Nephron (organoid): ENCODE results near the gene PSORS1C1.

ENCODE experiments used
- H3K27ac Mint-ChIP-seq, 3 experiments: 2 replicates each; pipeline ENCODE4 v1.8.0; 2020; ENCODE audit warnings: mixed read lengths in 3 of 3, mild to moderate bottlenecking in 2 of 3, moderate library complexity in 1 of 3
- H3K27me3 Mint-ChIP-seq: 2 replicates; pipeline ENCODE4 v1.8.0; 2021; ENCODE audit warnings: low read depth, mild to moderate bottlenecking, moderate library complexity, mixed read lengths
- H3K36me3 Mint-ChIP-seq: 2 replicates; pipeline ENCODE4 v1.8.0; 2020; ENCODE audit warnings: low read depth, mixed read lengths
- H3K4me1 Mint-ChIP-seq: 2 replicates; pipeline ENCODE4 v1.8.0; 2020; ENCODE audit warnings: mixed read lengths
- H3K4me3 Mint-ChIP-seq, 3 experiments: 2 replicates each; pipeline ENCODE4 v1.8.0; 2020; ENCODE audit warnings: mild to moderate bottlenecking in 3 of 3, mixed read lengths in 3 of 3, moderate library complexity in 2 of 3
- H3K9me3 Mint-ChIP-seq: 2 replicates; pipeline ENCODE4 v1.8.0; 2020; ENCODE audit warnings: mixed read lengths
- CTCF ChIP-seq, 3 experiments: fragments of 200-600 bp; sonication (generic); IDR thresholded peaks; one replicate each; pipeline ENCODE4 v1.5.0; 2021; ENCODE audit warnings: antibody characterized with exemption in 3 of 3; ENCODE audit not compliant: unreplicated experiment in 3 of 3

The PSORS1C1 gene

GRCh38 chr6:31092238-31092637 lies 22.4 kb upstream of the PSORS1C1 start:
- no peak for TF ChIP-seq CTCF (IDR thresholded peaks at IDR 0.05; ENCODE audit: unreplicated experiment in 3 of 3)
- no peaks in the 10 kb centered on the region for H3K9me3 Mint-ChIP-seq
- no peak overlapping the region for H3K4me3 Mint-ChIP-seq
- H3K27ac Mint-ChIP-seq: no peak overlapping the region
- peaks cover 5% of the 10 kb centered on the region for H3K4me1 Mint-ChIP-seq
- H3K36me3 Mint-ChIP-seq: no peaks in the 10 kb centered on the region
- peaks cover 8% of the 10 kb centered on the region for H3K27me3 Mint-ChIP-seq

GRCh38 chr6:31092769-31093505 lies 21.7 kb upstream of the PSORS1C1 start:
- Mint-ChIP-seq H3K4me1 (no peaks in the 10 kb centered on the region), H3K27ac (no peak overlapping the region)
- TF ChIP-seq CTCF (IDR thresholded peaks at IDR 0.05; ENCODE audit: unreplicated experiment in 3 of 3): no peak

GRCh38 chr6:31094389-31094881 lies 20.2 kb upstream of the PSORS1C1 start:
- TF ChIP-seq CTCF (IDR thresholded peaks at IDR 0.05; ENCODE audit: unreplicated experiment in 3 of 3): no peak
- no peaks in the 10 kb centered on the region for H3K9me3 Mint-ChIP-seq
- H3K4me1 Mint-ChIP-seq: no peaks in the 10 kb centered on the region
- no peak overlapping the region for H3K27ac Mint-ChIP-seq
- H3K4me3 Mint-ChIP-seq: no peak overlapping the region
- peaks cover 11% of the 10 kb centered on the region for H3K27me3 Mint-ChIP-seq
- no peaks in the 10 kb centered on the region for H3K36me3 Mint-ChIP-seq

More at GRCh38 chr6:31092769-31093505, 21.7 kb upstream of the PSORS1C1 start:
- Mint-ChIP-seq H3K36me3 (no peaks in the 10 kb centered on the region), H3K27me3 (peaks cover 11% of the 10 kb centered on the region), H3K4me3 (no peak overlapping the region), H3K9me3 (no peaks in the 10 kb centered on the region)

- Mint-ChIP-seq H3K27me3 (peaks cover 4% of the 10 kb centered on the region), H3K36me3 (no peaks in the 10 kb centered on the region), H3K9me3 (no peaks in the 10 kb centered on the region), H3K27ac (no peak overlapping the region), H3K4me1 (no peaks in the 10 kb centered on the region), H3K4me3 (no peak overlapping the region)
- no peak for TF ChIP-seq CTCF (IDR thresholded peaks at IDR 0.05; ENCODE audit: unreplicated experiment in 3 of 3)
These were observed 18.4 kb upstream of the PSORS1C1 start for GRCh38 chr6:31096215-31096614.

GRCh38 chr6:31096656-31097055 lies 17.9 kb upstream of the PSORS1C1 start:
- TF ChIP-seq CTCF (IDR thresholded peaks at IDR 0.05; ENCODE audit: unreplicated experiment in 3 of 3): no peak
- H3K4me3 Mint-ChIP-seq: no peak overlapping the region
- H3K27me3 Mint-ChIP-seq: peaks cover 4% of the 10 kb centered on the region
- H3K36me3 Mint-ChIP-seq: no peaks in the 10 kb centered on the region
- peak overlapping the region in 1 of 3 experiments; percentile 34 for H3K27ac Mint-ChIP-seq
- H3K4me1 Mint-ChIP-seq: no peaks in the 10 kb centered on the region
- H3K9me3 Mint-ChIP-seq: no peaks in the 10 kb centered on the region

GRCh38 chr6:31098449-31098938 lies 16.1 kb upstream of the PSORS1C1 start:
- TF ChIP-seq CTCF (IDR thresholded peaks at IDR 0.05; ENCODE audit: unreplicated experiment in 3 of 3): no peak
- no peaks in the 10 kb centered on the region for H3K36me3 Mint-ChIP-seq
- H3K27me3 Mint-ChIP-seq: peaks cover 4% of the 10 kb centered on the region
- no peaks in the 10 kb centered on the region for H3K4me1 Mint-ChIP-seq
- no peak overlapping the region for H3K27ac Mint-ChIP-seq
- no peaks in the 10 kb centered on the region for H3K9me3 Mint-ChIP-seq
- H3K4me3 Mint-ChIP-seq: no peak overlapping the region
